Subcutaneous abdominal adipose tissue (tissue), 5 donors: ENCODE results near the gene GNLY.
A peak's percentile ranks its signal among the peaks of the same experiment; 100 is the strongest.

Source experiments
- H3K27ac ChIP-seq: one replicate; pipeline ENCODE4 v1.7.0; 2013; ENCODE audit warnings: low read depth, mild to moderate bottlenecking, inconsistent platforms, low read length, moderate library complexity
- H3K27me3 ChIP-seq, 5 donors: one replicate each; pipeline ENCODE4 v1.7.0; 2013; ENCODE audit warnings: low read length in 5 of 5, inconsistent platforms in 1 of 5; ENCODE audit not compliant: control insufficient read depth in 5 of 5, insufficient read depth in 4 of 5
- H3K36me3 ChIP-seq, 5 donors: one replicate each; pipeline ENCODE4 v1.7.0; 2013; ENCODE audit warnings: low read length in 5 of 5; ENCODE audit not compliant: control insufficient read depth in 5 of 5, insufficient read depth in 5 of 5
- H3K4me1 ChIP-seq, 5 donors: one replicate each; pipeline ENCODE4 v1.7.0; 2013; ENCODE audit warnings: low read length in 5 of 5, mild to moderate bottlenecking in 3 of 5, moderate library complexity in 1 of 5; ENCODE audit not compliant: control insufficient read depth in 5 of 5, insufficient read depth in 5 of 5
- H3K4me3 ChIP-seq, 5 donors: one replicate each; pipeline ENCODE4 v1.7.0; 2013; ENCODE audit warnings: low read length in 5 of 5, low read depth in 1 of 5
- H3K9ac ChIP-seq, 5 donors: one replicate each; pipeline ENCODE4 v1.7.0; 2013; ENCODE audit warnings: low read length in 5 of 5, mild to moderate bottlenecking in 4 of 5, moderate library complexity in 3 of 5
- H3K9me3 ChIP-seq, 5 donors: one replicate each; pipeline ENCODE4 v1.7.0; 2013; ENCODE audit warnings: low read length in 5 of 5; ENCODE audit not compliant: control insufficient read depth in 5 of 5
- donor health status: healthy.
- donor health status: healthy.
- donor health status: healthy.
- donor health status: healthy.
- donor health status: healthy.

The GNLY gene

DNA sequence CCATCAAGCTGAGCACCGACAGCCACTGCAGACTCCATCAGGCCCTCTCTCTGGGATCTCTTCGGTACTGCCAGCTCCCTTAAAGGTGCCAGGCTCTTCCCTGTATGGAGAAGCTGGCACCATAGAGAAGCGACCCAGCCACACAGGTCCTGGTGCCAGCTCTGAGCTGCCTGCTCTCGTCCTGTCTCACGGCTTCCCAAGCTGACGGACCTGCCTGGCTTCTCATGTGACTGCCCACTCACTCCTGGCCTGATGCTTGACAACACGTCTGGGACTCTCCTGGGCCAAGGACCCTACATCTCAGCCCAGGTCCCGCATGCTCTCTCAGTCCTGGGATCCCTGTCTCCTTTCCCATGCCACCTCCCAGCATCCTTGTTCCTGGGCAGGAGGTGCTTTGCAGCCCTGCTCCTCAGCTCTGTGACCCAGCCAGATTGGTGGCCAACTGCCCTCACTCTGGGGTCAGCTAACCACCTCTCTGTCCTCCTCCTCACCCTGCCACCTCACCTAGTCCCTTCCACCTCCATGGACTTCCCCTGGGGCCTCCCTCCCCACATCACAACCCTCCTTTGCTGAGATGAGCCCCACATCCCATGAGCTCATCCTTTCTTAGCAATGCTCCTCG, 47.2 kb downstream of the GNLY start:
- no peaks in the 10 kb centered on the region for H3K27me3 ChIP-seq
- peak overlapping the region in 3 of 5 donors; percentile 10 to 49 (median 15) for H3K9ac ChIP-seq
- H3K4me3 ChIP-seq, result peak overlapping the region in 1 of 5 donors; percentile 7
- H3K9me3 ChIP-seq, result no peaks in the 10 kb centered on the region
- H3K27ac ChIP-seq, result peak overlapping the region; percentile 87
- no peaks in the 10 kb centered on the region for H3K36me3 ChIP-seq
- H3K4me1 ChIP-seq, result peaks cover 44 to 83% (median 78%) of the 10 kb centered on the region in 5 donors

DNA sequence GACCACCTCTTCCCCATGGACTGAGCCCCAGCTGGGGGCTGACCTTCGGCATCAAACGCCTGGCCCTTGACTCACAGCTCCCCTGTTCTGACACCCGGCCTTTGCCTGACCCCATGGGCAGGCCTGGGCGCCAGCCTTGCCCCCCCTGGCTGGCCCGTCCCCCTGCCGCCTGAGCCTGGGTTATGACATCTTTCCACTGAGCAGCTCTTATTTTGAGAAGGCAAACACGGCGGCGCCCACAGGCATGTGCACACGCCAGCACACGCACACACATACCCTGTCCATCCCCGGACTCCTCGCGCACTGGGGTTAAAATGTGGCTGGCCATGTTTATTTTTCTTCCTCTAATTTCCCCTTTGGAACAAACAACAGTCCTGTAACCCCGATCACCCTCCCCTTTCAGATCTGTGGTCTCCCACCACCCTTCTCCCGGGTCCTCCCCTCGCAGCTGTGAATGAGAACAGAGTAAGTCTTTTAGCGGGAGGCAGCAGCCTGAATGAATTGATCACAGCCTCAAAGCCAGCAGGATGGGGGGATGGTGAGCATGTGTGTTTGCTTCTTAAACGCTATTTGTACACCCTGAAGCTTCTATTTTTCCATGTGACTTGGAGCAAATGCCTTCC, 47.8 kb downstream of the GNLY start:
- Histone ChIP-seq H3K27me3 (no peaks in the 10 kb centered on the region), H3K9ac (peak overlapping the region in 4 of 5 donors; percentile 31 to 61 (median 48)), H3K4me1 (peaks cover 46 to 82% (median 78%) of the 10 kb centered on the region in 5 donors), H3K27ac (peak overlapping the region; percentile 87), H3K4me3 (peak overlapping the region in 2 of 5 donors; percentile 3 to 7), H3K9me3 (no peaks in the 10 kb centered on the region), H3K36me3 (no peaks in the 10 kb centered on the region)

DNA sequence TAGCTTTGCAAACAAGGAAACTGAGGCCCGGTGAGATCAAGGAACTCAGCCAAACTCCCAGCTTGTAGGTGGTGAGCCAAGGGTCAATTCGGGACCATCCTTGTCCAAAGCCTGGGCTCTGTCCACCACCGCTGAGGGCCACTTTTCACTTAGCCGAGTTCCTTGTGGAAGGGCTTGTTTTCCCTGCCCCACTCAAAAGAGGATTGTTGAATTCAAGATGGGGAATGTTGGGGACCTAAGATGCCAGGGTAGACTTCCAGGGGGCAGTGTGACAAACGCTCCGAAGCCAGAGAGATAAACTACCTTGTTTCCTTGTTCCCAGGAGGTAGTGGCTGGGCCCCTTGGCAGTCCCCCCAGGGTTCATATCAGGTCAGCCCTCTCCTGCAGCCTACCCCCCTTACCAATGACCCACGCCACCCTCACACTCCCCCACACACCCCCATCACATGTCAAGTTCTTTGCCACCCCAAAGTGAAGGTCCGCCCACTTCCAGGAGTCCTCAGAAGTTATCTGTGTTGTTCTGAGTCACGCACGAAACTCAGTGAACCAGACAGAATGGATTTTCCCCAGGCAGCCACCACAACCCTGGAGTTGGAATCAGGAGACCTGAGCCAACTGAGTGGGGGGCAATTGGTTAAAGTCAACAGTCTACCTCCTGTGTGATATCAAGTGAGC, 49.3 kb downstream of the GNLY start:
- Histone ChIP-seq H3K9me3 (no peaks in the 10 kb centered on the region), H3K27ac (peak overlapping the region; percentile 87), H3K4me3 (peak overlapping the region in 1 of 5 donors; percentile 16), H3K36me3 (no peaks in the 10 kb centered on the region), H3K27me3 (no peaks in the 10 kb centered on the region), H3K4me1 (peaks cover 46 to 79% (median 76%) of the 10 kb centered on the region in 5 donors), H3K9ac (no peak overlapping the region)

DNA sequence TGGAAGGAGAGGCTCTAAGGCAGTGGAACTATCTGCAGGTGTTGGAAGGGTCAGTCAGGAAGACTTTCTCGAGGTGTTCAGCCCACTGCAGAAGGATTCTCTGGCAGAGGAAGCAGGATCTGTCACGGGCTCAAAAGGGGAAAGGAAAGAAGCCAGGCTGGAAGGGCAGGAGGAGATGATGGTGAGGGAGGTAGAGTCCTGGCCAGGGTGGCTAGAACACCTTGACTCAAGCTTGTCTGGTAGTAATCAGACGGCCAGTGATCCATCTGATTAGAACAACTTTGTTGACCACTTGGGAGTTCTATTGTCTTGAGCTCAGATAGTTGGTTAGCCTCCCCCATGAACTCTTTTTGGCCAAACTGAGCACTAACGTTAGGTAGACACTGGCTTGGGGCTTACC, 49.9 kb downstream of the GNLY start:
- peak overlapping the region; percentile 87 for H3K27ac ChIP-seq
- H3K9me3 ChIP-seq, result no peaks in the 10 kb centered on the region
- H3K36me3 ChIP-seq, result no peaks in the 10 kb centered on the region
- no peaks in the 10 kb centered on the region for H3K27me3 ChIP-seq
- H3K9ac ChIP-seq, result no peak overlapping the region
- peak overlapping the region in 1 of 5 donors; percentile 16 for H3K4me3 ChIP-seq
- H3K4me1 ChIP-seq, result peaks cover 50 to 85% (median 82%) of the 10 kb centered on the region in 5 donors

DNA sequence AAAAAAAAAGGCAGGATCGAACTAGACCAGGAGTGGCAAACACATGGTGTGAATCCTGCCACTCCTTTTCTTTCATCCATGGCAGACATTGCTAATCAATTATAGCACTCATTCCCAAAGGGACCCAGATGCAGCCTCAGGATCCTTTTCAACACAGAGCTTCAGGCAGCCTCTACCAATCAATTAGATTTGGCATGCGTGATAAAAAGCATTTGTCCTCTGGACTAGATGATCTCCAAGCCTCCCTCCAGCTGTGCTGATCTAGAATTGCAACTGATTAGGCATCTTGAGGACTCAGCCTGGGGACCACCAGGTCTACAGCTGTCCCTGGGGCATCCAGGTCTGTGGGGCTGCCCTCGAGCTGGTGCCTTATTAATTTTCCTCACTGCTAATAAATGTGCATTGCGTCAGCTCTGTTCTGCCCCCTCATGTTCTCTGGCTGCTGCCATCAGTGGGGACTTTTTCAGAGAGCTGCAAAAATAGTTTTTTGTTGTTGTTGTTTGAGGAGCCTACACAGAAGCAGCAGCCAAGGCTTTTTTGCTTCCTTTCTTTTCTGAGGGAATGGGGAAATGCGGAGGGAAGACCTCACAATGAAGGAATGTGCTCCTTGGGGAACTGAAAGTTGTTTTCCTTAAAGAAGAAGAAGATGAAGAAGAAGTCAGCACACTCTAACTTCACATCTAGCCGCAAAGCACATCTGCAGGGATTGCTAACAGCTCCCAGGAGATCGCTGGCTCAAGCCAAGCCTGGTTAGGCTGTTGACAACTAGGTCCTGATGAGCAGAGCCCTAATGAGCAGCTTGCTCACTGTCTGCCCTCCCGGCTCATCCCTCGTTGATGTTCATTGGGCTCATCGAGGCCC, 50.8 kb downstream of the GNLY start:
- Histone ChIP-seq H3K36me3 (no peaks in the 10 kb centered on the region), H3K9me3 (no peaks in the 10 kb centered on the region), H3K4me1 (peaks cover 53 to 87% (median 86%) of the 10 kb centered on the region in 5 donors), H3K9ac (peak overlapping the region in 2 of 5 donors; percentile 21 to 28), H3K27me3 (no peaks in the 10 kb centered on the region), H3K27ac (peak overlapping the region; percentile 87), H3K4me3 (peak overlapping the region in 3 of 5 donors; percentile 11 to 19 (median 13))

DNA sequence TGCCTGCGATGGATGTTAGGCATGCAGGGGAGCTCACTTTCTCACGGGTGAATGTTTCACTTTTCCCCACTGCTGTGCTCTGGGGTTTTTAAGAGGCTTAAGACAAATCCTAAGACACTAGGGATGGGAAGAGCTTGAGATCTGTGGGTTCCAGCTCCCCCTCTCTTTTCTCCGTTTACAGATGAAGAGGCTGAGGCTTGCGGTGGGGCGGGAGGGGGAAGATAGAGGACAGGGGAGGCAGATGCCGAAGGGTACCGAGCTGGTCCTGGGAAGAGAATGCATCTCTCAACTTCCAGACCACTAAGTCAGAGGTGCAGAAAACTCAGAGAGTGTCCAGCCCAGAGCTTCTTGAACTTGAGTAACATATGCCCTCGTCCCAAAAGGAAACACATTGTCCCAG, 51.5 kb downstream of the GNLY start:
- Histone ChIP-seq H3K27ac (peak overlapping the region; percentile 87), H3K4me3 (peak overlapping the region in 1 of 5 donors; percentile 11), H3K9ac (peak overlapping the region in 1 of 5 donors; percentile 14), H3K27me3 (no peaks in the 10 kb centered on the region), H3K36me3 (no peaks in the 10 kb centered on the region), H3K9me3 (no peaks in the 10 kb centered on the region), H3K4me1 (peaks cover 53 to 88% (median 86%) of the 10 kb centered on the region in 5 donors)

DNA sequence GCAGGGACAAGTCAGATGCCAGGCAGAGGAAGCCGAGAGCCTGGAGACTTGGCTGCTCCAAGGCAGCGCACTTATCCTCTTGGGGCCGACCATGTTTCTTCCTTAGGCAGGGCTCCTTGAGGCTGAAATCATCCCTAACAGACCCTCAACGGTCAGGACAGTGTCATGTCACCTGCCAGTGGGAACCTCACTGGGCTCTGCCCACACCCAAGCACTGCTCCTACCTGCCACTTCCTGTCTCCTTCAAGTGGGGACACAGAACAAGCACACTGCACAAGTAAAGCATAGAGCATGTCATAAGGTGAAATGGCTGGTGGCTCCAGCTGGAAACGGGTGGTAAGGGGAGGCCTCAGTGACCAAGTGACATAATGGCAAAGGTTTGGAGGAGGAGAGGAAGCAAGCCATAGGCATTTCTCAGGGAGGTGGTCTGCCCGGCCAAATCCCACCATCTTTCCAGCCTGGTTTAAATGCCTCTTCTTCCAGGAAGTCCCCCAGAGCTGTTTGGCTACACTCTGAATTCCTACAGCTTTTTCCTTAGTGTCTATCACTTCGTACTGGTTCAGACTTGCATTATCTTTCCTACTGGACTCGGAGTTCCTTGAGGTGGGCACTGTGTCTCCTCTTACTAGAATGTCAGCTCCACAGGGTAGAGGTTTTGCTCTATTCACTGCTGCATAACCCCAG, 52.3 kb downstream of the GNLY start:
- no peak overlapping the region for H3K4me3 ChIP-seq
- no peak overlapping the region for H3K9ac ChIP-seq
- H3K9me3 ChIP-seq, result no peaks in the 10 kb centered on the region
- no peaks in the 10 kb centered on the region for H3K27me3 ChIP-seq
- H3K36me3 ChIP-seq, result no peaks in the 10 kb centered on the region
- peak overlapping the region; percentile 87 for H3K27ac ChIP-seq
- peaks cover 52 to 88% (median 86%) of the 10 kb centered on the region in 5 donors for H3K4me1 ChIP-seq

DNA sequence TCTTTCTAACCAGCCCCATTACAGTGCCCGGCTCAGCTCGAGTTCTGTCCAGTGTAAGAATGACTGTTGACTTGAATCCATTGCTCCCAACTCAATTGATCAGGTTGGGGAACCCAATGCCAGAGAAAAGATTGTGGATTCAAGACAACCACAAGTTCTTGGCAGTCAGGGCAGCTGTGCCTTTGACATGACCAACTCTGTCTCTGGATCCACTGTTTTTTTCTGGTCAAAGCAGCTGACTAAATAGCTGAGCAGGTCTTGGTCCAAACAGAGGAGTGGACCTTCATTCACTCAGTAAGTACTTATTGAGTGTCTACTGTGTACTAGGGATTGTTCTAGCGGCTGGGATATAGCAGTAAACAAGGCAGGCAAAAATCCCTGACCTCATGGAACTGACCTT, 53.3 kb downstream of the GNLY start:
- Histone ChIP-seq H3K4me1 (peaks cover 54 to 88% (median 86%) of the 10 kb centered on the region in 5 donors), H3K4me3 (no peak overlapping the region), H3K27ac (no peak overlapping the region), H3K9ac (no peak overlapping the region), H3K27me3 (no peaks in the 10 kb centered on the region), H3K36me3 (no peaks in the 10 kb centered on the region), H3K9me3 (no peaks in the 10 kb centered on the region)

DNA sequence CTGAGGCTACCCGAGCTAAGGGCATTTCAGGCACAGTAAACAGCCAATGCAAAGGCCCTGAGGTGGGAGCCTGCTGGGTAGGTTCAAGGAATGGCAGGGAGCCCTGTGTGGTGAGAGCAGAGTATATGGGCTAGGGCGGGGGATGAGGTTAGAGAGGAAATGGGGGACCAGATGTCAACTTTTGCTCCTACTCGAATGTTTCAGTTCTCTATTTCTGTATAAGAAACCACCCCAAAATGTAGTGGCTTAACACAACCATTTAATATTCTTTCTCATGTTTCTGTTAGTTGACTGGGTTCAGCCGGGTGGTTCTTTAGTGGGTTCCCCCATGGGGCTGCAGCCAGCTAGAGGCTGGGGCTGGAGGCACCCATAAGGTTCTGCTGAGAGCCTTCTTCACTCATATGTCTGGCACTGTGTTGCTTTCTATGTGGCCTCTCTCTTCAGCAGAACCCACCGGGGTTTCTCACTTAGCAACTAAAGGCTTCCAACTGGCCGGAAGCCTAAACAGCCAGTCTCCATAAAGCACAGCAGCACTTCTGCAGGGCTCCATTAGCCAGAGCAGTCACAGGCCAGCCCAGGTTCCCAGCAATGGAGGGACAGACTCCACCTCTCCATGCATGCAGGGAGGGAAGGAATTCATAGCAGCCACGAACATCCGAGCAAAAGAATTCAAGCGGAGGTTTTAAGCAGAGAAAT, 54.0 kb downstream of the GNLY start:
- Histone ChIP-seq H3K27ac (no peak overlapping the region), H3K36me3 (no peaks in the 10 kb centered on the region), H3K4me1 (peaks cover 53 to 88% (median 86%) of the 10 kb centered on the region in 5 donors), H3K4me3 (no peak overlapping the region), H3K9me3 (no peaks in the 10 kb centered on the region), H3K9ac (no peak overlapping the region), H3K27me3 (no peaks in the 10 kb centered on the region)
